GM19193 (cell line): Measurements from ENCODE around the gene LAMB3.

Source experiments
- POLR2A ChIP-seq: IDR thresholded peaks from 4 replicates; pipeline ENCODE4 v1.6.1; 2011; ENCODE audit not compliant: insufficient read depth, insufficient read length; ENCODE audit errors: extremely low read depth

Gene LAMB3

DNA sequence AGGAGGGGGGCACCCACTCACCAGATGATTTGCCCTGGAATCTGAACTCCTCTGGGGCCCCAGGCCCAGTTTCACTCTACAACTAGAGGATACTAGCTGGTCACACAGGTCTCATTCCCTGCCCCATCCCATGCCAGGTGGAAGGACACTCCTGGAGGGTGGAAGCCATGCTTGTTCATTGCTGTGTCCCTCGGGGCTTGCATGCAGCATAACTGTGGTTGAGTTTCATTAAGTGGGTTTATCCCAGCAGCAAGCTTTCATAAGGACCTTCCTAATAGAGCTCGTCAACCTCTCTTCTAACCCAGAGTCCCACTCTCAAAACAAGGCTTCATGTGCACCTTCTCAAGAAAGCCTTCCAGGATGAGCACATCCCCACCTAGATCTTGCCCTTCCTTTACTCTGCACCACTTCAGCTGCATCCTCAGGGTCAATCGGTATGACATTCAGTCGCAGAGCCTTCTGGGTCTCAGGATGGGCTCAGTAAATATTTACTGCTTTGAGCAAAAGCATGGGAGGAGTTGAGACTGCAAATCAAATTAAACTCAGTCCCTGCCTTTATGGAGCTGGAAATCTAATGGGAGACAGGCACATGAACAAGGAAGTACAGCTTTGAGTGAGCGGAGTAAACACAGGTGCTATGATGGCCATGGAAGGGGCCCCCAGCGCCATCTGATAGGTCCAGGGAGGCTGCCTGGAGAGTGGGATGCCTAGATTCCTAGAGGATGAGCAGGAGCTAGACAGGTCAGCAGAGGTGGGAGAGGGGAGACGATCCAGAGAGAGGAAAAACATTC lies 32.3 kb downstream of the LAMB3 start:
- TF ChIP-seq POLR2A, result no peak

DNA sequence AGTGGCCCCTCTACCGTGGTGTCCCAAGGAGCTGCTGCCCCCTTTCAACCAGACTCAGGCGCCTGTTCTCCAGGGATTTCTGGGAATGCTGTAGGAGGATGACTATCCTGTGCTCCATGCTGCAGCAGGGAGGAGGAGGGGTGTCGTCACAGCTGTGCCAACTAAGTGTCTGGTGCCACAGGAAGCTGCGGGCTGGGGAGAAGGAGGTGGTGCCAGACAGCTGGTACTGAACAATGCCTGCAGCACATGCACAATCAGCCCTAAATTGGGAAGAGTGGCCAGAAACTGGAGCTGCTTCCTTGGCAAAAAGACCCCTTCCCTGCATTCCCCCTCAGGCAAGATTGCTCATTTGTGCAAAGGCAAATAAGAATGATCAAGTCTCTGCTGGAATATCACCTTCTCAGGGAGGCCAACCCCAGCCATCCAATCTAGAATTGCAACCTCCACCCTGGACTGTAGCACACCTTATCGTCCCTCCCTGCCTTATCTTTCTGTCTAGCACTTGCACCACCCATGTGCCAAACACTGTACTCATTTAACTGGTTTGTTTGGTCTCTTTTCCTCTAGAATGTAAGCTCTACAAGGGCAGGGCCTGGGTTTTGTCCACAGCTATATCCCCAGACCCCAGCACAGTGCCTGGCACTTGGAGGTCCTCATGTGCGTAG lies 33.3 kb downstream of the LAMB3 start:
- no peak for TF ChIP-seq POLR2A

DNA sequence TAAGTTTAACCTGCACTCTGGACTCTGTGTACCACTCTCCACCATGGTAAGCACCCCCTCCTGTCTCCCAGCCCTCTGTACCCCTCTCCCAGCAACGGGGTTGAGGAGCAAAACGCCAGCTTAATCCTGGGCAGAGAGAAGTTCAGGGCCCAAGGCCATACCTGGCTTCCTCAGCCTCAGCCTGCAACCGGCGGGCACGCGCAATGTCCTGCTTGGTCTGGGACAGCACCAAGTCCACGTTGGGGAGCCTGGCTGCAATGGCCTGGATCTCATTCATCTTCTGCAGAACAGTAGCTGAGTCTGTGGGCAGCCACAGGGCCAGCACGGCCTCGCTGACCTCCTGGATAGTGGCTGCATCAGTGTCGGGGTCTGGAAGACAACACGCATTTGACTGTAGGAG lies 33.9 kb downstream of the LAMB3 start:
- TF ChIP-seq POLR2A, result no peak

DNA sequence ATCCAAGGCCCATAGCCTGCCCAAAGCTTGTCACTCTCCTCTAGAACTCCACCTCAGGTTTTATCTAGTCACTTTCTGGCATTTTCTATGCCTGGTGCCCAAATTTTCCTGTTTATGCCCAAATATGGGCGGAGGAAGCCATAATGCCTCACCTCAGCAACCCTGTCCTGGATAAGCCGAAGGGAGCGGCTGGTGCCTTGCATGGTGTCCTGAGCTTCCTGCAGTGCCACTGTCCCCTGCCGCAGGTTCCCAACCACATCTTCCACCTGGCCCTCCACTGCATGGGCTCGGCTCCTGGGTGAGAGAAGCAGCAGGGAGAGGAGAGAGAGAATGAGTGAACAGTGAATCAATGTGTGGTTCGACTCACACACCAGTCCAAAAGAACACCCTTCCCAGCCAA lies 34.5 kb downstream of the LAMB3 start:
- TF ChIP-seq POLR2A, result no peak

DNA sequence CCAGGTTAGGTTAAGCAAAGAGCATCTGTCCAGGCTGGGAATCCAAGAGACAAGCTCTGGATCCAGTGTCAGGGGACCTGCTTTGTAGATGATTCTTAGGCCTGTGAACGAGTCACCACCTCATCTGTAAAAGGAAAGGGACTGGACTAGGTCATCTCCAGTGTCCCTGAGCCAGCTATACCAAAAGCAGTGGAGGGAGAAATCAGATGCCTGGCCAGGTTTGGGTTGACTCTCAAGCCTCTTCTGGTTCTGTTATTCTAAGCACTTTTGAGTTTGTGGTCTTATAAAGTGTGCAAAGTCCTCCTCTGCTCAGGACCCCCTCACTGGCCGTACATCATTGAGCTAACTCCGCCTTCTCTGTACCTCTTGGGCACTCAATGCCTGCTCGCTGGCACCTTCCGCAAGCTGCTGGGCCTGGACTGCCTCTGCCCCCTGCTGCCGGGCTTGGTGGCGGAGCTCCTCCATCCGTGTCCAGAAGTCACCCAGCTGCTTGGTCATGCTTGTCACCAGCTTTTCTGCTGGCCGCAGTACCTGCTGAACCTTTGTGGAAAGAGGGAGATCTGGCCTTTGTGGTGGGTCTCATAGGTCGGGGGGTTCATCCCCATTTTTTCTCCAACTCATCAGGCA lies 35.1 kb downstream of the LAMB3 start:
- no peak for TF ChIP-seq POLR2A

DNA sequence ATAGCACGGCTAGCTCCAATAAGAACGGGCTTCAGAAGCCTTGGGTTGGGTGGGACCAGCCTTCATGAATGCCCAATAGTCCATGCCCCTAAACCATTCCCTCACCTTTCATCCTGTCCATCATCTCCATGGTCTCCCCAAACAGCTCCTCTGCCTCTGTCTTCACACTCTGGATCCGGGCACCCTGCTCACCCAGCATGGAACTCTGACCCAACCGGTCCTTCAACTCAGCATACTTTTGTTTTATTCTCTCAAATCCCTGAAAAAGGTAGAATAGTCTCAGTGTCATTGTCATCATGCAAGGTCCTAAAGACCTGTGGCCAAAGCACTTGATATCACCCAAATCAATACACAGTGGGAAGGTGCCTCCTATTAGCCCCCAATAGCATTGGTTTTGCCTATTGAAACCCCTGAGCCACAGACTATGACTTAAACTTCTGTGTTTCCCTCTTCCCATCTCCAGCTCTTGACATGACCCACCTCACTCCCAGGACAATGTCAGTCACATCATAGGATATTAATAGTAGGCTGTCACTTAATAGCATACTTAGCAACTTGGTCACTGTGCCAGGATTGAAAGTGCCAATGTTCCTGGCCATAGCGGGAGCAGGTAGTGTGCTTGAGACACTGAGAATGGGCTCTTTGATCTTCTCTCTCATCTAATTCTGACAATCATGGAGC lies 35.7 kb downstream of the LAMB3 start:
- no peak for TF ChIP-seq POLR2A

DNA sequence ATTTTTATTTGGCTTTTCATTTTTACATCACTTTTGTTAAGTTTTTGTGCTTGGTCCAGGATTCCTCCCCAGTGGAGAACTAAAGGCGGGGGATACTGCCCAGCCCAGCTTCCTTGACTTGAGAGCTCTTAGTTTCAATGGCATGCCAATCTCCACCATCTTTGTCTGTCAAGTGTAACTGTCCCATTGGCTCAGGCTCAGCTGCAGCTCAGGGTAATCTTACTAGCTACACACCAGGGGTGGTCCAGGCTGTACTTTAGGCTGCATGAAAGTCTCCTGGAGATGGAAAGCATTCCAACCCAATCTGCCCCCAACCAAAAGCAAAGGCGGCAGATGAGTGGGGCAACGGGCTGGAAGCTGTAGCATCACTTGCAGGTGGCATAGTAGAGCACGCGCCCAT lies 37.3 kb downstream of the LAMB3 start:
- no peak for TF ChIP-seq POLR2A

DNA sequence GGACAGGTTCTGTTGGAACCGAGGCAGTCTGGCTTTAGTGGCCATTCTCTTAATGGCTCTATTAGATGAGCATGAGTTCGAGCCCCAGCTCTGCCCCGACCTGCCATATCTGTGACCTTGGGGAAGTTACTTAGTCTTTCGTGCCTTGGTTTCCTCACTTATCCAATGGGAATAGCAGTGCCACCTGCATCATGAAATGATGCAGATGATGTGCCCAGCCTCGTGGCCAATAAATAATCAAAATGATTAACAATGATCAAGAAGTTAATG lies 38.1 kb downstream of the LAMB3 start:
- no peak for TF ChIP-seq POLR2A

DNA sequence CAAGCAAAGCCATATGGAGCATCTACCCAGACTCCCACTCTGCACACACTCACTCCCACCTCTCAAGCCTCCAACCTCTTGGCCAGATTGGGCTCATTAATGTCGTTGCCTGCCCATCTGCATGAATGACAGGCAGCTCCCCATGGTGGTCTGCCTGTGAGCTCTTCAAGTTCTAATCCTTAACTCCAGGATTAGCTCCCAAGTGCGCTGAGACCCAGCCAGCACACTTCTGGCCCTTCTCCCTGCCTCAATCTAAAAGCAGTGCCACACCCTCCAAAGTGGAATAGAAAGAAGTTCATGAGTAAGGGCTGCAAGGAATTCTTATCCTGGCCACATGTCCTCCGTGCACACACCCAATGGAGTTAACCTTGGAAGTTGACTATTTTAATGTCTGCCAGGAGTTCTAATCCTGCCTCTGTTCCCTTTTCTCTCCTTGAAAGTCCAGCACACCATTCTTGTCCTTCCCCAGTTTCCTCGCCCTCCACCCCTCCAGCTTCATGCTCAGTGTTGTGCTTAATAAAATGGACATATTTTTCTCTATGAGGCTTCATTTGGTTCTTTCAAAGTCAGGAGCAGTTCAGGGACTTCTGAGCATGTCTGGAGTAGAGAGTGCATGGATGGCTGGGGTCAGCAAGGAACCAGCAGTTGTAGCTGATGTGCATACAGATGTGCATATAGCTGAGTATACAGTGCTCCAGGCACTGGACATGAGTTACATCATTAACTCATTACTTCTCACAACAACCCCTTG lies 38.6 kb downstream of the LAMB3 start:
- no peak for TF ChIP-seq POLR2A

DNA sequence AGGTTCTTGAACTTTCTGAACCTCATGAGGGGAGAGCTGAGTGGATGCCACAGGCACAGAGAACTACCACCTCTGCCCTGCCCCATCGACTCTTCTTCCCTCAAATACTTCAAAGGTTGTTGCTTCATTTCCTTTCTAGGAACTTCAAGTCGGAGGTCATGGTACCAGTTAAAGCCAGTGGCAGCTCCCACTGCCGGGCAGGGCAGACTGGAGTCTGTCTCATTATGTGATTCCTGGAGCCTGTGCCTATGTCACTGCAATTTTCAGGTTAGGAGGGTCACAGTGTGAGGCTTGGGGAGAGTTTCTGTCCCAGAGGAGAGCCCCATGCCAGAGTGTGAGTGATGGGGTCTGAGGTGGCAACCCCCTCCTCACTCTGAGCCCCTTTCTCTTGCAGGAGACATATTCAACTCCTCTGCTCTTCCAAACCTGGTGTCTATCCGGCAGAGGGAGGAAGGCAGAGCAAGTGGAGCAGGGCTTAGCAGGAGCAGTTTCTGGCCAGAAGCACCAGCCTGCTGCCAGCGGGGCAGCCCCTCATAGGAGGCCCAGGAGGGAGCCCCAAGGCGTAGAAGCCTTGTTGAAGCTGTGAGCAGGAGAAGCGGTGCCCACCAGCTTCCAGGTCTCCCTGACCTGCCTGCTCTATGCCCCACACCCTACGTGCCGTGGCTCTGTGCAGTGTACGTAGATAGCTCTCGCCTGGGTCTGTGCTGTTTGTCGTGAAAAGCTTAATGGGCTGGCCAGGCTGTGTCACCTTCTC lies 39.4 kb downstream of the LAMB3 start:
- no peak for TF ChIP-seq POLR2A

DNA sequence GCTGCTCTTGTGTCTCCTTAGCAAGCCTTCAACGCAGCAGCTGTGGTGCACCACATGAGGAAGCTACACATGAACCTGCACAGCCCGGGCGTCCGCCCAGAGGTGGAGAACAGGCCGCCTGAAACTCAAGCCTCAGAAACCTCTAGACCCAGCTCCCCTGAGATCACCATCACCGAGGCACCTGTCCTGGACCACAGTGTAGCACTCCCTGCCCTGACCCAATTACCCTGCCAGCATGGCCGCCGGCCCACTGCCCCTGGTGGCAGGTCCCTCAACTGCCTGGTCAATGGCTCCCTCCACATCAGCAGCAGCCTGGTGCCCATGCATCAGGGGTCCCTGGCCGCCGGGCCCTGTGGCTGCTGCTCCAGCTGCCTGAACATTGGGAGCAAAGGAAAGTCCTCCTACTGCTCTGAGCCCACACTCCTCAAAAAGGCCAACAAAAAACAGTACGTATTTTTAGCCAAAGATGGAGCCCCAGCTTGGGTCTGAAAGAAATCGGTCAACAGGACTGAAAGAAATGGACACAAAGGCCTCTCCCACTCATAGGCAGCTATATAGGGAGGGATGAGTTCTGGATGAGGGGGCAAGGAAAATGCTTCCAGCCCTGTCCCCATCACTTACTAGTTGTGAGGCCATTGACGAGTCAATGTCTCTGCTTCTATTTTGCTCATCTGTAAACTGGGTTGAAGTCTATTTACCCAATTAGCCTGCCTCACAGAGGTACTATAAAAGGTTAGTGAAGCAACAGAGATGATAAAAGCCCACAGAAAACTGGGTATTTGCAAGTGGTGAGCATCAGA lies 40.3 kb downstream of the LAMB3 start:
- TF ChIP-seq POLR2A, result no peak

DNA sequence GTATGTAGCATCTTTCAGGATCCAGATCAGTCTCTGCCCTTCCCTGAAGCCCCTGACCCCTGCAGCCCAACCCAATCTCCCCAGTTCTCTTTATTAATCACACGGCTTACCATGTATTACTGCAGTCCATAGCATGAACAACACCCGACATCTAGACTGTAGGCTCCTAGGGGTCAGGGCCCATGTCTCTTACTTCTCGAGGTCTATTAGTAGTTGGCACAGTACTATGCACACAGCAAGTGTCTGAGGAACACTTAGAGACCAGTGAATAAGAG lies 41.7 kb downstream of the LAMB3 start:
- no peak for TF ChIP-seq POLR2A

DNA sequence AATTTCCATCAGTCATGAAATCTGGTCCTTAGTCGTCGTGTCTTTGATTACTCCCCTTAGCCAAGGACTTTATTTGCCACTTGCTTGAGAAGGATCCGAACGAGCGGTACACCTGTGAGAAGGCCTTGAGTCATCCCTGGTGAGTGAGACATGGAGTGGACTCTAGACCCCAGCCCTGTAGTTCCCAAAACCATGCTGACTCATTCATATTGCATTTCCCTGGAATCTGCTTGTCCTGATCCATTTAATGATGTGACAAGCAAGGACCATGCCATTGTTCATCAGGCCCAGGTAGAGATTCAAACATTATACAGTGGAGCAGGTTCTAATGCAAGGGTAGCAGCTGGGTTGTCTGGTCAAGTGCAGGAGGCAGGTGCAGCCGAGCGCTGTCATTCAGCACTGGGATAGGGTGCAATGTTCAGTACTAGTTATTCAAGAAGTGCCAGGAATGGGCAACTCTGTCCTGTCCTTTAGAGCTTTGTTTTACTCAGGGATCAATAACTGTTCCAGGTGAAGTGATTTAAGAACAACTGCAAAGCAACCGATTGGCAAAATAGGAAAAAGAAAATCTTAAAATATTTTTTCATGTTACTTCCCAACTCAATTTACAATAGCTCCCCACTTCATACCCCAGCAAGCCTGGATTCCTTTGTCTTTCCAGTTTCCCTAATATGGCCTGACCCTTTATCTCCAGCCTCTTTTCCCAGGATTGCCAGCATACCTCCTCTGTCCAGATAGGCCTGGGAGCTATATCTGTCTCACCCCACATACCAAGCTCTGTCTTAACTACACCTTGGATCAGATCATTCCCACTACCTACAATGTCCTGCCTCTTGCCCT lies 42.2 kb downstream of the LAMB3 start:
- TF ChIP-seq POLR2A, result no peak
